Measurements from ENCODE around the gene CEP83. TPM values are rescaled to one million over a fixed set of nuclear protein-coding genes. Genes with fewer than 3 reads are reported as not detected.

CEP83 gene
- total RNA-seq, 1 experiment from 2014 or later = 24.6 TPM

GRCh38 chr12:94258593-94258992 lies 201.1 kb downstream of the CEP83 start:
- no peaks in the 10 kb centered on the region for H3K27me3 ChIP-seq
- no peak overlapping the region for H3K4me3 ChIP-seq
- H3K27ac ChIP-seq = no peak overlapping the region
- no peaks in the 10 kb centered on the region for H3K4me1 ChIP-seq
- H3K9me3 ChIP-seq (replicated peaks) = no peaks in the 10 kb centered on the region
- H3K36me3 ChIP-seq = no peaks in the 10 kb centered on the region
- DNase-seq = no peak

Other genes starting within 250 kb of the CEP83 start
- 2.4 and 2.5 TPM in 2 replicates for gene TMCC3, start 190.7 kb upstream of the CEP83 start, total RNA-seq (2014; rRNA removed; shearing (Covaris generic))

All from SJCRH30 (cell line).